ENCODE results near the gene MROH2A. TPM values are rescaled to one million over a fixed set of nuclear protein-coding genes. Genes with fewer than 3 reads are reported as not detected.

The MROH2A gene
- total RNA-seq, 1 experiment from 2014 or later: not detected

DNA sequence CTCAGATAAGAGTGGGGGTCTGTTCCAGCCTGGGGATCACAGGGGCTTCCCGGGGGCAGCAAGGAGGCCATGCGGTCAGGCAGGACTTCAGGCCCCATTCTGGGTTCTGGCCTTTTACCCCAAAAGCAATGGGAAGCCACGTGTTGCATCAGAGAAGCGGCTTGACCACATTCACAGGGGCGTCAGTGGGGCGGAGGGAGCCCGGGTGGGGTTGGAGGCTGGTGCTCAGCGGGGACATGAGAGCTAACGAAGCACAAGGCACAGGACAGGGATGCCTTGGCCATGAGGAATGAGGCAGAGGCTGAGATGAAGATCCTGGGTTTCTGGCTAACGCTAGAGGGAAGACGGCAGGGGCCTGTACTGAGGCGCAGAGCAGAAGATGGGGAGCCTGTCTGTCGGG lies 70.1 kb downstream of the MROH2A start:
- Histone ChIP-seq H3K9ac (ENCODE audit: low read length) (no peak overlapping the region), H4K20me1 (ENCODE audit: insufficient read depth) (peaks cover 4% of the 10 kb centered on the region; the same call in 1 of the 2 replicates), H3K36me3 (ENCODE audit: control insufficient read depth in 1 of 2, insufficient read depth in 2 of 2, low read length in 2 of 2) (peaks cover 73 to 96% of the 10 kb centered on the region in 2 experiments), H3K9me3 (ENCODE audit: control insufficient read depth in 1 of 2, insufficient read depth in 1 of 2, low read depth in 1 of 2, low read length in 2 of 2) (no peaks in the 10 kb centered on the region), H3K79me2 (ENCODE audit: insufficient read depth, low read length) (peaks cover 99% of the 10 kb centered on the region), H3K4me2 (ENCODE audit: low read length) (no peak overlapping the region), H3K27ac (ENCODE audit: low read depth, low read length) (no peak overlapping the region), H3K27me3 (ENCODE audit: insufficient read depth, low read length) (no peaks in the 10 kb centered on the region), H3K4me3 (replicated peaks in 1 of 2; ENCODE audit: low read depth in 1 of 2, low read length in 2 of 2) (no peak overlapping the region), H2AFZ (ENCODE audit: low read depth, low read length, poor library complexity, severe bottlenecking) (no peak overlapping the region), H3K9me2 (ENCODE audit: insufficient read depth) (no peaks in the 10 kb centered on the region), H3K4me1 (ENCODE audit: control insufficient read depth in 1 of 2, insufficient read depth in 2 of 2, low read length in 2 of 2) (peaks cover 7 to 8% of the 10 kb centered on the region in 2 experiments)
- ChIA-PET POLR2A (no interaction called here), RAD21 (ENCODE audit: low non-redundant PET in 1 of 2, low total read pairs in 2 of 2, uncharacterized antibody in 2 of 2, unreplicated experiment in 2 of 2) (no interaction called here), CTCF (interaction anchor here (0.8 kb wide), 1 partner anchor 9 kb away, joined by 3 read pairs; no protein-coding TSS in a partner anchor)
- no TSS peak for BruUV-seq (replicated peaks)
- ATAC-seq (no peak), DNase-seq (ENCODE audit: low read depth, low spot score) (no peak)
- TF ChIP-seq CTCF (IDR thresholded peaks at IDR 0.05 in 2 of 3, conservative IDR thresholded peaks at IDR 0.05 in 1 of 3; ENCODE audit: borderline replicate concordance in 1 of 3, insufficient read depth in 1 of 3, low read depth in 2 of 3, low read length in 2 of 3): no peak
- TF ChIP-seq, protein P1, sequence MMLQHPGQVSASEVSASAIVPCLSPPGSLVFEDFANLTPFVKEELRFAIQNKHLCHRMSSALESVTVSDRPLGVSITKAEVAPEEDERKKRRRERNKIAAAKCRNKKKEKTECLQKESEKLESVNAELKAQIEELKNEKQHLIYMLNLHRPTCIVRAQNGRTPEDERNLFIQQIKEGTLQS (IDR thresholded peaks at IDR 0.05): no peak
- no peak for TF ChIP-seq SRF (IDR thresholded peaks at IDR 0.05; ENCODE audit: low read depth)
- no peak for TF ChIP-seq YY1 (IDR thresholded peaks at IDR 0.05; ENCODE audit: extremely low read depth, insufficient replicate concordance, low read depth, low read length)
- no peak for TF ChIP-seq CEBPB (IDR thresholded peaks at IDR 0.05; ENCODE audit: low read depth)
- no peak for TF ChIP-seq EZH2phosphoT487 (IDR thresholded peaks at IDR 0.05; ENCODE audit: borderline replicate concordance)
- intact Hi-C loops (cut with micrococcal nuclease): no loop called here

All from HCT116 (cell line).